HCT116 (cell line): ENCODE results near the gene TMPRSS3. TPM values are rescaled to one million over a fixed set of nuclear protein-coding genes. Genes with fewer than 3 reads are reported as not detected.

Experiments
- ATAC-seq: fragments of 200-7000 bp; cut with Tn5 transposase; 2 replicates; pipeline ENCODE4 v1.9.1; 2020; ENCODE audit warnings: mild to moderate bottlenecking, moderate library complexity
- BruUV-seq: library from RNA; stranded (reverse); fragments of 400-500 nt; replicated peaks from 2 replicates; lab custom pipeline; 2021; lab: Mats Ljungman, UMichigan
- CTCF ChIA-PET: fragments of 300-600 bp; sonication (Branson Sonifier 250); formaldehyde crosslinking; loops from one replicate; lab custom pipeline; 2021; ENCODE audit warnings: antibody characterized with exemption; lab: Charles Lee
- POLR2A ChIA-PET: fragments of 300-600, 350-600 bp; sonication (Branson Sonifier 250); formaldehyde crosslinking; loops from one replicate; lab custom pipeline; 2021; ENCODE audit warnings: antibody characterized with exemption; lab: Charles Lee
- RAD21 ChIA-PET, 2 experiments: fragments of 300-600 bp; sonication (Branson Sonifier 250); formaldehyde crosslinking; loops; one replicate each; lab custom pipeline; 2023; ENCODE audit warnings: low total read pairs in 2 of 2; ENCODE audit not compliant: uncharacterized antibody in 2 of 2, unreplicated experiment in 2 of 2, low non-redundant PET in 1 of 2; lab: Charles Lee
- DNase-seq: peaks from one replicate; pipeline ENCODE4 v3.0.0-alpha.2; 2010; ENCODE audit warnings: low read depth, low spot score
- H2AFZ ChIP-seq: fragments of 200-600 bp; shearing (Covaris generic), sonication (generic); 2 replicates; pipeline ENCODE4 v1.6.1; 2017; ENCODE audit warnings: low read depth, mixed run types, mixed read lengths, antibody characterized with exemption, low read length; ENCODE audit not compliant: poor library complexity, severe bottlenecking
- H3K27ac ChIP-seq: 2 replicates; pipeline ENCODE4 v1.5.1; 2012; ENCODE audit warnings: low read depth, low read length
- H3K27me3 ChIP-seq: fragments of 200-600 bp; sonication (generic); 2 replicates; pipeline ENCODE4 v1.6.1; 2016; ENCODE audit warnings: mixed run types, low read length, mixed read lengths; ENCODE audit not compliant: insufficient read depth
- H3K36me3 ChIP-seq, 2 experiments: fragments of 200-500 bp in 1 of 2; fragments of 200-600 bp in 1 of 2; sonication (Bioruptor generic) in 1 of 2; sonication (generic) in 1 of 2; 2 replicates each; pipeline versions ENCODE4 v1.5.1 to v1.6.1; 2014 to 2016; ENCODE audit warnings: low read length in 2 of 2, inconsistent platforms in 1 of 2, mixed read lengths in 1 of 2, mixed run types in 1 of 2; ENCODE audit not compliant: insufficient read depth in 2 of 2, control insufficient read depth in 1 of 2
- H3K4me1 ChIP-seq, 2 experiments: fragments of 200-600 bp in 1 of 2; sonication (generic) in 1 of 2; 2 replicates each; pipeline versions ENCODE4 v1.5.1 to v1.6.1; 2012 to 2017; ENCODE audit warnings: low read length in 2 of 2, inconsistent platforms in 1 of 2, mild to moderate bottlenecking in 1 of 2, mixed read lengths in 1 of 2, mixed run types in 1 of 2, moderate library complexity in 1 of 2; ENCODE audit not compliant: insufficient read depth in 2 of 2, control insufficient read depth in 1 of 2
- H3K4me2 ChIP-seq: fragments of 200-600 bp; sonication (generic); 2 replicates; pipeline ENCODE4 v1.6.1; 2017; ENCODE audit warnings: mixed run types, low read length, mixed read lengths
- H3K4me3 ChIP-seq, 2 experiments: fragments of 200-600 bp in 1 of 2; sonication (generic) in 1 of 2; replicated peaks in 1 of 2; 2 replicates each; pipeline ENCODE4 v1.5.1; 2011 to 2016; ENCODE audit warnings: low read length in 2 of 2, control low read depth in 1 of 2, low read depth in 1 of 2, mild to moderate bottlenecking in 1 of 2, mixed read lengths in 1 of 2, mixed run types in 1 of 2
- H3K79me2 ChIP-seq: fragments of 200-600 bp; sonication (generic); 2 replicates; pipeline ENCODE4 v1.6.1; 2017; ENCODE audit warnings: mild to moderate bottlenecking, mixed run types, low read length, moderate library complexity, mixed read lengths; ENCODE audit not compliant: insufficient read depth
- H3K9ac ChIP-seq: fragments of 200-600 bp; sonication (generic); 2 replicates; pipeline ENCODE4 v1.6.1; 2016; ENCODE audit warnings: low read length, mixed read lengths
- H3K9me2 ChIP-seq: fragments of 200-600 bp; sonication (generic), shearing (Covaris generic); 2 replicates; pipeline ENCODE4 v1.6.1; 2017; ENCODE audit warnings: mixed run types, mild to moderate bottlenecking, moderate library complexity; ENCODE audit not compliant: insufficient read depth
- H3K9me3 ChIP-seq, 2 experiments: fragments of 200-500 bp in 1 of 2; fragments of 200-600 bp in 1 of 2; sonication (Bioruptor generic) in 1 of 2; sonication (generic) in 1 of 2; 2 replicates each; pipeline ENCODE4 v1.6.1; 2014 to 2017; ENCODE audit warnings: low read length in 2 of 2, mixed read lengths in 2 of 2, inconsistent platforms in 1 of 2, low read depth in 1 of 2, mild to moderate bottlenecking in 1 of 2, mixed run types in 1 of 2, moderate library complexity in 1 of 2; ENCODE audit not compliant: control insufficient read depth in 1 of 2, insufficient read depth in 1 of 2
- H4K20me1 ChIP-seq: fragments of 200-600 bp; sonication (generic), shearing (Covaris generic); 2 replicates; pipeline ENCODE4 v1.6.1; 2017; ENCODE audit warnings: mixed run types, mild to moderate bottlenecking, moderate library complexity; ENCODE audit not compliant: insufficient read depth
- CBX3 ChIP-seq: IDR thresholded peaks from 2 replicates; pipeline ENCODE4 v1.6.1; 2012; ENCODE audit warnings: low read depth
- EZH2 ChIP-seq: fragments of 200-600 bp; sonication (generic); IDR thresholded peaks from 2 replicates; pipeline ENCODE4 v1.6.1; 2017; ENCODE audit warnings: antibody characterized with exemption, mixed run types
- EZH2phosphoT487 ChIP-seq: fragments of 200-600 bp; IDR thresholded peaks from 2 replicates; pipeline ENCODE4 v1.6.1; 2018; ENCODE audit warnings: antibody characterized with exemption, borderline replicate concordance
- FOSL1 ChIP-seq: IDR thresholded peaks from 2 replicates; pipeline ENCODE4 v1.6.1; 2012; ENCODE audit warnings: low read depth
- JUND ChIP-seq: IDR thresholded peaks from 2 replicates; pipeline ENCODE4 v1.6.1; 2012
- POLR2AphosphoS5 ChIP-seq: IDR thresholded peaks from 2 replicates; pipeline ENCODE4 v1.6.1; 2011; ENCODE audit warnings: mild to moderate bottlenecking, low read depth, low read length, moderate library complexity
- RAD21 ChIP-seq: IDR thresholded peaks from 2 replicates; pipeline ENCODE4 v1.6.1; 2012; ENCODE audit warnings: low read depth, mild to moderate bottlenecking
- REST ChIP-seq: IDR thresholded peaks from 2 replicates; pipeline ENCODE4 v1.6.1; 2012; ENCODE audit warnings: low read depth
- SP1 ChIP-seq: IDR thresholded peaks from 2 replicates; pipeline ENCODE4 v1.6.1; 2012; ENCODE audit warnings: low read depth
- SRF ChIP-seq: IDR thresholded peaks from 2 replicates; pipeline ENCODE4 v1.6.1; 2012; ENCODE audit warnings: low read depth
- TCF7L2 ChIP-seq: IDR thresholded peaks from 2 replicates; pipeline ENCODE4 v1.7.0; 2011; ENCODE audit warnings: borderline replicate concordance, inconsistent platforms; ENCODE audit not compliant: insufficient read depth, insufficient read length; ENCODE audit errors: extremely low read depth
- ZFX ChIP-seq: fragments of 450-650 bp; IDR thresholded peaks from 2 replicates; pipeline ENCODE4 v1.6.1; 2017
- intact Hi-C: fragments of 100-400 bp; cut with micrococcal nuclease; formaldehyde crosslinking; loops from 2 replicates; pipeline ENCODE4 v1.10.0; 2022
- total RNA-seq: library from RNA; stranded (reverse); gene quantifications from one replicate; pipeline ENCODE4 v1.2.1, GENCODE V29; 2021; ENCODE audit not compliant: unreplicated experiment

Gene TMPRSS3
- total RNA-seq, 1 experiment from 2014 or later = not detected

- ChIA-PET RAD21 (no interaction called here), CTCF (no interaction called here), POLR2A (no interaction called here)
- H3K9me3 ChIP-seq = no peaks in the 10 kb centered on the region
- peak overlapping the region in 1 of 2 experiments; percentile 30; a peak in 2 of 4 replicates for H3K4me3 ChIP-seq
- peak; percentile 63 for DNase-seq
- H3K9me2 ChIP-seq = no peaks in the 10 kb centered on the region
- ATAC-seq = peak; percentile 84
- H3K27me3 ChIP-seq = peaks cover 6% of the 10 kb centered on the region; the same call in 1 of the 2 replicates
- peak overlapping the region; percentile 71 for H3K4me2 ChIP-seq
- no peaks in the 10 kb centered on the region for H3K36me3 ChIP-seq
- BruUV-seq = no TSS peak
- H4K20me1 ChIP-seq = no peaks in the 10 kb centered on the region
- H3K79me2 ChIP-seq = no peaks in the 10 kb centered on the region
- peaks cover 9 to 16% of the 10 kb centered on the region in 2 experiments for H3K4me1 ChIP-seq
- H3K27ac ChIP-seq = peak overlapping the region; percentile 16; the same call in 1 of the 2 replicates
- intact Hi-C loops = no loop called here
- no peak for TF ChIP-seq REST
- no peak for TF ChIP-seq SRF
- no peak for TF ChIP-seq ZFX
- TF ChIP-seq EZH2 = no peak
- peak; percentile 65 for TF ChIP-seq JUND
- no peak for TF ChIP-seq TCF7L2
- peak; percentile 84 for TF ChIP-seq FOSL1
- TF ChIP-seq SP1 = no peak
- TF ChIP-seq POLR2AphosphoS5 = peak; percentile 41; the same call in 1 of the 2 replicates
- TF ChIP-seq EZH2phosphoT487 = no peak
- TF ChIP-seq CBX3 = no peak
- TF ChIP-seq RAD21 = no peak
- H3K9ac ChIP-seq = peak overlapping the region; percentile 37; the same call in 1 of the 2 replicates
- H2AFZ ChIP-seq = peak overlapping the region; percentile 87
Observed at GRCh38 chr21:42414928-42415769, 19.3 kb upstream of the TMPRSS3 start.
